HepG2 (cell line): ENCODE data around the gene SLC35B2. TPM values are rescaled to one million over a fixed set of nuclear protein-coding genes. Genes with fewer than 3 reads are reported as not detected.

Experiments used
- ATAC-seq: fragments of 200-7000 bp; cut with Tn5 transposase; 3 replicates; pipeline ENCODE4 v1.9.1; 2020; ENCODE audit warnings: mild to moderate bottlenecking, moderate library complexity
- BruUV-seq: library from RNA; stranded (reverse); fragments of 400-500 nt; replicated peaks from 2 replicates; lab custom pipeline; 2021; lab: Mats Ljungman, UMichigan
- CTCF ChIA-PET: fragments of 300-600 bp; formaldehyde crosslinking; extraction: SDS; loops from one replicate; lab custom pipeline; 2021; ENCODE audit warnings: low total read pairs, inconsistent platforms, low intra/inter-chr PET ratio; lab: Yijun Ruan, JAX
- POLR2A ChIA-PET: fragments of 350-600 bp; sonication (Branson Sonifier 250); formaldehyde crosslinking; loops from one replicate; lab custom pipeline; 2020; ENCODE audit warnings: antibody characterized with exemption, inconsistent platforms; lab: Yijun Ruan, JAX
- DNase-seq: peaks from one replicate; pipeline ENCODE4 v3.0.0-alpha.2; 2015; ENCODE audit warnings: low spot score
- FAIRE-seq: peaks from 3 replicates; lab custom pipeline; 2011; peaks lifted over from hg19 to GRCh38; lab: Jason Lieb, UNC
- H2AFZ ChIP-seq: one replicate; pipeline ENCODE4 v1.6.1; 2011; ENCODE audit warnings: low read length, inconsistent platforms
- H3K27ac ChIP-seq: fragments of 300-600 bp; 3 replicates; pipeline ENCODE4 v1.8.0; 2011; ENCODE audit warnings: mixed run types, mild to moderate bottlenecking, mixed read lengths, low read length, inconsistent platforms; ENCODE audit not compliant: insufficient read depth; ENCODE audit errors: extremely low read length
- H3K27me3 ChIP-seq, 2 experiments: fragments of 200-600 bp in 1 of 2; 2 replicates in 1 of 2; 3 replicates in 1 of 2; pipeline versions ENCODE4 v1.6.0 to v1.8.0; 2011; ENCODE audit warnings: low read length in 2 of 2, mild to moderate bottlenecking in 2 of 2, moderate library complexity in 2 of 2, inconsistent platforms in 1 of 2; ENCODE audit not compliant: insufficient read depth in 2 of 2, control insufficient read depth in 1 of 2
- H3K36me3 ChIP-seq, 2 experiments: fragments of 200-600 bp in 1 of 2; replicated peaks in 1 of 2; 2 replicates in 1 of 2; 3 replicates in 1 of 2; pipeline versions ENCODE4 v1.5.1 to v1.8.0; 2011; ENCODE audit warnings: low read length in 2 of 2, inconsistent platforms in 1 of 2; ENCODE audit not compliant: insufficient read depth in 2 of 2, control insufficient read depth in 1 of 2
- H3K4me1 ChIP-seq: 2 replicates; pipeline ENCODE4 v1.5.1; 2012; ENCODE audit warnings: low read length, inconsistent platforms; ENCODE audit not compliant: insufficient read depth
- H3K4me2 ChIP-seq: 2 replicates; pipeline ENCODE4 v1.6.0; 2011; ENCODE audit warnings: low read depth, low read length, inconsistent platforms
- H3K4me3 ChIP-seq, 3 experiments: fragments of 200-600 bp in 1 of 3; sonication (generic), shearing (Covaris generic) in 1 of 3; replicated peaks in 1 of 3; 2 replicates each; pipeline ENCODE4 v1.5.1; 2011 to 2016; ENCODE audit warnings: low read length in 3 of 3, inconsistent platforms in 2 of 3, low read depth in 2 of 3, mild to moderate bottlenecking in 2 of 3, control low read depth in 1 of 3, mixed read lengths in 1 of 3; ENCODE audit not compliant: insufficient read depth in 1 of 3
- H3K79me2 ChIP-seq: one replicate; pipeline ENCODE4 v1.6.1; 2011; ENCODE audit warnings: low read length, inconsistent platforms; ENCODE audit not compliant: insufficient read depth
- H3K9ac ChIP-seq: 2 replicates; pipeline ENCODE4 v1.6.0; 2011; ENCODE audit warnings: mild to moderate bottlenecking, low read depth, low read length, inconsistent platforms; ENCODE audit not compliant: insufficient read depth
- H3K9me3 ChIP-seq: 2 replicates; pipeline ENCODE4 v1.5.1; 2012; ENCODE audit warnings: mild to moderate bottlenecking, low read length
- H4K20me1 ChIP-seq: 2 replicates; pipeline ENCODE4 v1.6.0; 2011; ENCODE audit warnings: inconsistent platforms, mild to moderate bottlenecking, low read length, moderate library complexity; ENCODE audit not compliant: insufficient read depth
- AGO2 ChIP-seq: fragments of 200-400 bp; formaldehyde crosslinking; optimal IDR thresholded peaks from 2 replicates; pipeline ENCODE3; 2017; ENCODE audit warnings: mild to moderate bottlenecking, low read depth, low read length, moderate library complexity
- ARNT2 ChIP-seq: sonication (generic); formaldehyde crosslinking; IDR thresholded peaks from 2 replicates; pipeline ENCODE4 v1.8.0; 2022; ENCODE audit warnings: mild to moderate bottlenecking, low read depth, missing genetic modification reagents, moderate library complexity
- ATF7 ChIP-seq, 2 experiments: fragments of 450-650 bp in 1 of 2; sonication (generic) in 1 of 2; formaldehyde crosslinking in 1 of 2; IDR thresholded peaks; 2 replicates each; pipeline versions ENCODE4 v1.4.0 to v1.6.1; 2016 to 2020; ENCODE audit warnings: antibody characterized with exemption in 1 of 2, mild to moderate bottlenecking in 1 of 2, missing genetic modification reagents in 1 of 2
- CCAR2 ChIP-seq: fragments of 200-400 bp; formaldehyde crosslinking; optimal IDR thresholded peaks from 2 replicates; pipeline ENCODE3; 2018; ENCODE audit warnings: low read depth, mild to moderate bottlenecking, low read length, moderate library complexity
- DNMT1 ChIP-seq: sonication (generic); formaldehyde crosslinking; IDR thresholded peaks from 2 replicates; pipeline ENCODE4 v1.5.1; 2020; ENCODE audit warnings: mild to moderate bottlenecking, missing genetic modification reagents
- HCFC1 ChIP-seq: fragments of 150-350 bp; IDR thresholded peaks from 2 replicates; pipeline ENCODE4 v1.6.1; 2014; ENCODE audit warnings: low read depth, low read length
- MYNN ChIP-seq: sonication (generic); formaldehyde crosslinking; IDR thresholded peaks from 2 replicates; pipeline ENCODE4 v1.4.0; 2020; ENCODE audit warnings: mild to moderate bottlenecking, low read depth, missing genetic modification reagents
- NAIF1 ChIP-seq: sonication (generic); formaldehyde crosslinking; IDR thresholded peaks from 2 replicates; pipeline ENCODE4 v1.5.0; 2020; ENCODE audit warnings: mild to moderate bottlenecking, missing genetic modification reagents, borderline replicate concordance
- SALL2 ChIP-seq: sonication (generic); formaldehyde crosslinking; IDR thresholded peaks from 2 replicates; pipeline ENCODE4 v1.8.1; 2023; ENCODE audit warnings: mild to moderate bottlenecking, missing genetic modification reagents, inconsistent platforms
- SATB2 ChIP-seq: sonication (generic); formaldehyde crosslinking; IDR thresholded peaks from 2 replicates; pipeline ENCODE4 v1.5.0; 2020; ENCODE audit warnings: missing genetic modification reagents
- SETDB1 ChIP-seq: sonication (generic); formaldehyde crosslinking; IDR thresholded peaks from 2 replicates; pipeline ENCODE4 v1.5.1; 2020; ENCODE audit warnings: missing genetic modification reagents, mild to moderate bottlenecking, borderline replicate concordance
- STAT6 ChIP-seq: sonication (generic); formaldehyde crosslinking; IDR thresholded peaks from 2 replicates; pipeline ENCODE4 v1.4.0; 2020; ENCODE audit warnings: missing genetic modification reagents, mild to moderate bottlenecking, borderline replicate concordance
- TBP ChIP-seq: sonication (generic); formaldehyde crosslinking; IDR thresholded peaks from 2 replicates; pipeline ENCODE4 v1.5.0; 2020; ENCODE audit warnings: missing genetic modification reagents
- ZBTB43 ChIP-seq: sonication (generic); formaldehyde crosslinking; conservative IDR thresholded peaks from 2 replicates; pipeline ENCODE4 v1.4.0; 2020; ENCODE audit warnings: missing genetic modification reagents
- ZNF3 ChIP-seq: IDR thresholded peaks from 2 replicates; pipeline ENCODE4 v1.7.0; 2017; ENCODE audit warnings: inconsistent platforms
- ZNF530 ChIP-seq: sonication (generic); formaldehyde crosslinking; IDR thresholded peaks from 2 replicates; pipeline ENCODE4 v1.5.0; 2020; ENCODE audit warnings: low read depth, mild to moderate bottlenecking, missing genetic modification reagents
- ZNF557 ChIP-seq: sonication (generic); formaldehyde crosslinking; IDR thresholded peaks from 2 replicates; pipeline ENCODE4 v1.4.0; 2020; ENCODE audit warnings: missing genetic modification reagents
- ZNF562 ChIP-seq: sonication (generic); formaldehyde crosslinking; IDR thresholded peaks from 2 replicates; pipeline ENCODE4 v1.8.0; 2022; ENCODE audit warnings: missing genetic modification reagents, borderline replicate concordance
- ZNF703 ChIP-seq: sonication (generic); formaldehyde crosslinking; IDR thresholded peaks from 2 replicates; pipeline ENCODE4 v1.5.1; 2020; ENCODE audit warnings: missing genetic modification reagents, mild to moderate bottlenecking, moderate library complexity, borderline replicate concordance
- ZNF740 ChIP-seq: sonication (generic); formaldehyde crosslinking; IDR thresholded peaks from 2 replicates; pipeline ENCODE4 v1.4.0; 2020; ENCODE audit warnings: missing genetic modification reagents
- WGBS: methylation state at CpG from one replicate; pipeline ENCODE4 v1.1.6; 2017; ENCODE audit warnings: low lambda C conversion rate; 5-methylcytosine and 5-hydroxymethylcytosine counted together
- in situ Hi-C: cut with HindIII; loops from 2 replicates; pipeline ENCODE4 v1.10.0; 2017; ENCODE audit warnings: low pct_unique_long_range_greater_than_20kb; ENCODE audit not compliant: extremely low pct_ligation_motif_present
- intact Hi-C: fragments of 100-400 bp; cut with micrococcal nuclease; formaldehyde crosslinking; loops from one replicate; pipeline ENCODE4 v1.10.0; 2022; ENCODE audit not compliant: unreplicated experiment
- polyA plus RNA-seq, 8 experiments: library from polyadenylated mRNA; depleted of rRNA in 3 of 8; stranded (reverse) in 7 of 8; unstranded in 1 of 8; fragments of >200 nt; fragmentation: Illumina TruSeq in 4 of 8; extraction: Trizol in 4 of 8; gene quantifications; 2 replicates each; pipeline versions ENCODE4 v1.2.1 to v1.2.3, GENCODE V29; 2011 to 2016; ENCODE audit warnings: low read depth in 4 of 8, missing spikeins in 1 of 8, mixed read lengths in 1 of 8; ENCODE audit not compliant: insufficient read depth in 1 of 8
- total RNA-seq, 5 experiments: library from RNA; depleted of rRNA; stranded (reverse); fragments of >200 nt; fragmentation: Illumina TruSeq; extraction: Trizol; gene quantifications; 2 replicates each; pipeline ENCODE4 v1.2.3, GENCODE V29; 2016; ENCODE audit warnings: low read depth in 1 of 5

Gene SLC35B2
- total and polyA plus RNA-seq, 2 of the 13 experiments (the other 11 are each of a cell fraction or from before 2014, with no cell fraction given): 61.1 to 148 TPM

GRCh38 chr6:44251576-44252524, 5.5 kb downstream of the SLC35B2 start (continued):
- TF ChIP-seq ZNF562 (CRISPR knock-in tag) (no peak), ZNF557 (no peak), MYNN (no peak), HCFC1 (no peak), ARNT2 (CRISPR knock-in tag) (no peak), TBP (CRISPR knock-in tag) (no peak), AGO2 (peak; percentile 76), ZNF3 (no peak), ATF7 (IDR thresholded peaks at IDR 0.05) (no peak), ATF7 (CRISPR knock-in tag; IDR thresholded peaks at IDR 0.05) (no peak), DNMT1 (CRISPR knock-in tag) (no peak), ZBTB43 (CRISPR knock-in tag) (no peak)

- Histone ChIP-seq H3K4me3 (no peak overlapping the region; a peak in 1 of 6 replicates), H2AFZ (no peak overlapping the region), H3K4me1 (peaks cover 73% of the 10 kb centered on the region), H3K36me3 (peaks cover 45 to 71% of the 10 kb centered on the region in 2 experiments), H3K9me3 (no peaks in the 10 kb centered on the region), H3K4me2 (peak overlapping the region; percentile 13; the same call in 1 of the 2 replicates), H4K20me1 (peaks cover 85% of the 10 kb centered on the region), H3K79me2 (peaks cover 58% of the 10 kb centered on the region), H3K9ac (no peak overlapping the region), H3K27ac (no peak overlapping the region), H3K27me3 (no peaks in the 10 kb centered on the region; a peak in 1 of 5 replicates)
- WGBS: 86% methylated on average over 3 of the region's 3 CpGs
- FAIRE-seq (no peak), ATAC-seq (no peak), DNase-seq (no peak)
- no TSS peak for BruUV-seq
- ChIA-PET POLR2A (no interaction called here), CTCF (no interaction called here)
- intact Hi-C loops (loop anchor here (5.0 kb wide), 1 partner anchor 153 kb away; no protein-coding TSS in a partner anchor), in situ Hi-C loops (no loop called here)
- TF ChIP-seq STAT6 (CRISPR knock-in tag): no peak
- TF ChIP-seq SATB2 (CRISPR knock-in tag): no peak
- no peak for TF ChIP-seq ZNF740 (CRISPR knock-in tag)
- TF ChIP-seq CCAR2: no peak
- TF ChIP-seq ZNF530 (CRISPR knock-in tag): no peak
- TF ChIP-seq NAIF1 (CRISPR knock-in tag): no peak
- TF ChIP-seq SALL2: no peak
- TF ChIP-seq ZNF703 (CRISPR knock-in tag): no peak
- no peak for TF ChIP-seq SETDB1
Measured at GRCh38 chr6:44250718-44251123, 6.6 kb downstream of the SLC35B2 start.
